GM18868 (cell line): ENCODE measurements around the gene EPHB4.
"Not testable (repeated sequence)": the region's sequence is repeated elsewhere in the genome, so short reads cannot be mapped to it uniquely, and the experiment has no call there.

Experiments used
- ATAC-seq: cut with Tn5 transposase; IDR thresholded peaks from one replicate; pipeline ENCODE4 v1.9.1; 2021; ENCODE audit warnings: mild to moderate bottlenecking, moderate library complexity; ENCODE audit not compliant: unreplicated experiment

The EPHB4 gene

GRCh38 chr7:100791881-100792666 lies 35.2 kb downstream of the EPHB4 start:
- no peak for ATAC-seq

- no peak for ATAC-seq
Measured at GRCh38 chr7:100789055-100789454, 38.3 kb downstream of the EPHB4 start.

- ATAC-seq, result no peak
Measured at GRCh38 chr7:100786323-100786722, 41.0 kb downstream of the EPHB4 start.

- ATAC-seq, result no peak
Measured at GRCh38 chr7:100785878-100786277, 41.4 kb downstream of the EPHB4 start.

GRCh38 chr7:100783804-100784203 lies 43.5 kb downstream of the EPHB4 start:
- ATAC-seq, result no peak

GRCh38 chr7:100781255-100781654 lies 46.1 kb downstream of the EPHB4 start:
- no peak for ATAC-seq

GRCh38 chr7:100779359-100779758 lies 48.0 kb downstream of the EPHB4 start:
- no peak for ATAC-seq

GRCh38 chr7:100778061-100778621 lies 49.2 kb downstream of the EPHB4 start:
- no peak for ATAC-seq

- no peak for ATAC-seq
Measured at GRCh38 chr7:100773491-100773890, 53.8 kb downstream of the EPHB4 start.

- no peak for ATAC-seq
Measured at GRCh38 chr7:100768784-100769183, 58.5 kb downstream of the EPHB4 start.

GRCh38 chr7:100765250-100765649 lies 62.1 kb downstream of the EPHB4 start:
- ATAC-seq, result no peak

- ATAC-seq, result no peak
Measured at GRCh38 chr7:100764841-100765240, 62.5 kb downstream of the EPHB4 start.

GRCh38 chr7:100763556-100764140 lies 63.7 kb downstream of the EPHB4 start:
- no peak for ATAC-seq

- ATAC-seq, result not testable (repeated sequence)
Measured at GRCh38 chr7:100762841-100763240, 64.5 kb downstream of the EPHB4 start.

GRCh38 chr7:100759357-100760171 lies 67.8 kb downstream of the EPHB4 start:
- ATAC-seq, result no peak

- no peak for ATAC-seq
Measured at GRCh38 chr7:100753750-100754149, 73.6 kb downstream of the EPHB4 start.

GRCh38 chr7:100752994-100753393 lies 74.3 kb downstream of the EPHB4 start:
- no peak for ATAC-seq
